GM12878 (cell line): ENCODE measurements around the gene CCDC78. TPM values are rescaled to one million over a fixed set of nuclear protein-coding genes. Genes with fewer than 3 reads are reported as not detected.

Source experiments
- ATAC-seq: fragments of 200-7000 bp; cut with Tn5 transposase; 3 replicates; pipeline ENCODE4 v1.9.1; 2020; ENCODE audit warnings: mild to moderate bottlenecking, moderate library complexity
- BruUV-seq: library from RNA; stranded (reverse); fragments of 400-500 nt; replicated peaks from 2 replicates; lab custom pipeline; 2021; lab: Mats Ljungman, UMichigan
- CTCF ChIA-PET: fragments of 300-600 bp; sonication (Branson Sonifier 250); formaldehyde crosslinking; extraction: SDS; loops from one replicate; lab custom pipeline; 2021; ENCODE audit warnings: inconsistent platforms; lab: Yijun Ruan, JAX
- POLR2A ChIA-PET: fragments of 350-600 bp; formaldehyde crosslinking; extraction: SDS; loops from one replicate; lab custom pipeline; 2021; ENCODE audit warnings: inconsistent platforms; lab: Charles Lee
- RAD21 ChIA-PET: fragments of 300-600 bp; sonication (Branson Sonifier 250); formaldehyde crosslinking; loops from one replicate; lab custom pipeline; 2023; ENCODE audit warnings: antibody characterized with exemption; ENCODE audit not compliant: unreplicated experiment; lab: Charles Lee
- SMC1A ChIA-PET: fragments of 300-600 bp; sonication (Branson Sonifier 250); formaldehyde crosslinking; loops from one replicate; lab custom pipeline; 2023; ENCODE audit not compliant: unreplicated experiment, uncharacterized antibody; lab: Charles Lee
- DNase-seq: peaks from one replicate; pipeline ENCODE4 v3.0.0-alpha.2; 2011; ENCODE audit warnings: low read depth, low spot score
- FAIRE-seq: peaks from 3 replicates; lab custom pipeline; 2011; peaks lifted over from hg19 to GRCh38; lab: Jason Lieb, UNC
- H2AFZ ChIP-seq: 2 replicates; pipeline ENCODE4 v1.6.0; 2011; ENCODE audit warnings: low read depth, low read length, control low read depth; ENCODE audit not compliant: control insufficient read depth
- H3K27ac ChIP-seq: 2 replicates; pipeline ENCODE4 v1.5.1; 2011; ENCODE audit warnings: control low read depth; ENCODE audit not compliant: control insufficient read depth, insufficient read depth
- H3K27me3 ChIP-seq, 2 experiments: replicated peaks in 1 of 2; 2 replicates each; pipeline versions ENCODE4 v1.6.0 to v1.6.1; 2011; ENCODE audit warnings: low read length in 1 of 2; ENCODE audit not compliant: control insufficient read depth in 2 of 2, insufficient read depth in 2 of 2
- H3K36me3 ChIP-seq, 2 experiments: 2 replicates each; pipeline ENCODE4 v1.5.1; 2011; ENCODE audit warnings: low read length in 1 of 2; ENCODE audit not compliant: control insufficient read depth in 2 of 2, insufficient read depth in 2 of 2
- H3K4me1 ChIP-seq: 2 replicates; pipeline ENCODE4 v1.6.1; 2011; ENCODE audit warnings: mild to moderate bottlenecking, low read length, moderate library complexity, mixed read lengths; ENCODE audit not compliant: control insufficient read depth, insufficient read depth
- H3K4me2 ChIP-seq: 2 replicates; pipeline ENCODE4 v1.6.0; 2011; ENCODE audit warnings: control low read depth; ENCODE audit not compliant: control insufficient read depth, insufficient read depth
- H3K4me3 ChIP-seq: fragments of 200-600 bp; sonication (generic); 2 replicates; pipeline ENCODE4 v1.5.1; 2016
- H3K79me2 ChIP-seq: 2 replicates; pipeline ENCODE4 v1.6.0; 2011; ENCODE audit warnings: low read length; ENCODE audit not compliant: control insufficient read depth, insufficient read depth
- H3K9ac ChIP-seq: 2 replicates; pipeline ENCODE4 v1.8.0; 2011; ENCODE audit warnings: low read length, control low read depth, mixed read lengths; ENCODE audit not compliant: control insufficient read depth, insufficient read depth
- H3K9me3 ChIP-seq: replicated peaks from 3 replicates; pipeline ENCODE4 v1.5.1; 2011; ENCODE audit warnings: mild to moderate bottlenecking, low read length; ENCODE audit not compliant: control insufficient read depth, insufficient read depth
- H4K20me1 ChIP-seq: 2 replicates; pipeline ENCODE4 v1.6.0; 2011; ENCODE audit not compliant: control insufficient read depth, insufficient read depth
- CBFB ChIP-seq: IDR thresholded peaks from 2 replicates; pipeline ENCODE4 v1.6.1; 2016; ENCODE audit warnings: antibody characterized with exemption, low read depth
- CHD2 ChIP-seq: IDR thresholded peaks from 2 replicates; pipeline ENCODE4 v1.6.1; 2011; ENCODE audit warnings: low read depth, low read length, improper control_type of control experiment, borderline replicate concordance
- EED ChIP-seq: sonication (generic); IDR thresholded peaks from 2 replicates; pipeline ENCODE4 v1.6.1; 2016; ENCODE audit warnings: antibody characterized with exemption, low read depth
- EZH2 ChIP-seq: IDR thresholded peaks from 2 replicates; pipeline ENCODE4 v1.6.1; 2012; ENCODE audit warnings: low read depth, mild to moderate bottlenecking, control low read depth, inconsistent platforms, low read length, borderline replicate concordance; ENCODE audit not compliant: control insufficient read depth
- GATAD2B ChIP-seq: fragments of 450-650 bp; conservative IDR thresholded peaks from 2 replicates; pipeline ENCODE4 v1.6.1; 2017; ENCODE audit warnings: low read depth, mild to moderate bottlenecking, moderate library complexity
- IKZF1 ChIP-seq: fragments of 450-650 bp; conservative IDR thresholded peaks from 2 replicates; pipeline ENCODE4 v1.6.1; 2017; ENCODE audit warnings: antibody characterized with exemption, mild to moderate bottlenecking
- RELA ChIP-seq: fragments of 450-650 bp; IDR thresholded peaks from 2 replicates; pipeline ENCODE4 v1.8.0; 2014; ENCODE audit warnings: borderline replicate concordance; ENCODE audit not compliant: partially characterized antibody
- TAF1 ChIP-seq: IDR thresholded peaks from 2 replicates; pipeline ENCODE4 v1.6.1; 2011; ENCODE audit warnings: mild to moderate bottlenecking, low read depth, low read length, borderline replicate concordance
- TBL1XR1 ChIP-seq: IDR thresholded peaks from 2 replicates; pipeline ENCODE4 v1.6.1; 2012; ENCODE audit warnings: low read depth, low read length, improper control_type of control experiment
- ZSCAN29 ChIP-seq: fragments of 450-650 bp; IDR thresholded peaks from 2 replicates; pipeline ENCODE4 v1.6.1; 2017; ENCODE audit warnings: mild to moderate bottlenecking, moderate library complexity
- WGBS: methylation state at CpG from one replicate; pipeline ENCODE4 v1.1.6; 2016; ENCODE audit warnings: low lambda C conversion rate; ENCODE audit not compliant: insufficient replicate concordance, insufficient coverage; ENCODE audit errors: missing lambda C conversion rate; 5-methylcytosine and 5-hydroxymethylcytosine counted together
- in situ Hi-C: fragments of 300-500 bp; cut with MboI; formaldehyde crosslinking; loops from 9 replicates; pipeline ENCODE4 v1.14.3; 2018; ENCODE audit warnings: mixed read lengths
- intact Hi-C: fragments of 100-400 bp; cut with micrococcal nuclease; formaldehyde crosslinking; loops from one replicate; pipeline ENCODE4 v1.14.2; 2022; ENCODE audit not compliant: unreplicated experiment
- polyA plus RNA-seq, 11 experiments: library from polyadenylated mRNA; depleted of rRNA in 4 of 11; unstranded in 6 of 11; stranded (reverse) in 5 of 11; fragments of >200 nt; fragmentation: Nextera tagmentation in 4 of 11; fragmentation: Illumina TruSeq in 1 of 11; extraction: Ambion mirVana in 4 of 11; extraction: Trizol in 1 of 11; gene quantifications; 1 replicate in 1 of 11; 2 replicates in 10 of 11; pipeline versions ENCODE4 v1.2.1 to v1.2.3, GENCODE V29; 2011 to 2016; ENCODE audit warnings: inconsistent platforms in 2 of 11, missing spikeins in 2 of 11, low read depth in 1 of 11
- total RNA-seq, 4 experiments: library from RNA; depleted of rRNA in 3 of 4; stranded (reverse); fragments of >200 nt in 3 of 4; fragmentation: Illumina TruSeq in 1 of 4; extraction: Trizol in 1 of 4; gene quantifications; 2 replicates each; pipeline versions ENCODE4 v1.2.1 to v1.2.3, GENCODE V29; 2013 to 2021
- TF ChIP-seq, protein P1 (sequence below): IDR thresholded peaks from 2 replicates; pipeline ENCODE4 v1.6.1; 2012; ENCODE audit warnings: low read depth, low read length, improper control_type of control experiment
- TF ChIP-seq, protein P2 (sequence below): fragments of 450-650 bp; IDR thresholded peaks from 2 replicates; pipeline ENCODE4 v1.6.1; 2016; ENCODE audit warnings: mild to moderate bottlenecking
- TF ChIP-seq, protein P3 (sequence below): fragments of 150-350 bp; IDR thresholded peaks from 2 replicates; pipeline ENCODE4 v1.6.1; 2016; ENCODE audit warnings: low read depth, low read length

The CCDC78 gene
- total and polyA plus RNA-seq, 10 of the 15 experiments (the other 5 are each of a cell fraction or from before 2014, with no cell fraction given), result 0.10 to 26.2 (median 5.4) TPM

DNA sequence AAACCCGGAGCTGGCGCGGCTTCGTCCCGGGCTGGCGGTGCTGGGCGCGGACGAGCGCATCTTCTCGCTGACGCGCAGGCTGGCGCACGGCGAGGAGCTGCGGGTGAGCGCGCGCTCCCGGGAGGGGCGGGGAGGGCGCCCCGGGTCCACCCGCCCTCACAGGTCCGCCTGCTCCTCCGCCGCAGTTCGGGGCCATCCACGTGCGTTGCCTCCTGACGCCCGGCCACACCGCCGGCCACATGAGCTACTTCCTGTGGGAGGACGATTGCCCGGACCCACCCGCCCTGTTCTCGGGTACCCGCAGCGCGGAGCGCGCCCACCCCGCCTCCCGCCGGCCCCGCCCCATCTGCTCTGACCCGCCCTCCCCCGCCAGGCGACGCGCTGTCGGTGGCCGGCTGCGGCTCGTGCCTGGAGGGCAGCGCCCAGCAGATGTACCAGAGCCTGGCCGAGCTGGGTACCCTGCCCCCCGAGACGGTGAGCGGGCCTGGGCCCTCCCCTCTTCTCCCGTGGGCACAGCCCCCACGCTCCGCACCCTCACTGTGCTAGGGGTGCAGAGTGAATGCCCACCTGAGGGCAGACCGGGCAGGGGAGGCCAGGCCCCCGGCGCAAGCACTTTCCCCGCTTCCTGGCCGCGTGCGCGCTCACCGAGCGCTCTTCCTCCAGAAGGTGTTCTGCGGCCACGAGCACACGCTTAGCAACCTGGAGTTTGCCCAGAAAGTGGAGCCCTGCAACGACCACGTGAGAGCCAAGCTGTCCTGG is 2.1 kb upstream of the CCDC78 start (continued):
- no peak for TF ChIP-seq CHD2
- TF ChIP-seq, protein P1, sequence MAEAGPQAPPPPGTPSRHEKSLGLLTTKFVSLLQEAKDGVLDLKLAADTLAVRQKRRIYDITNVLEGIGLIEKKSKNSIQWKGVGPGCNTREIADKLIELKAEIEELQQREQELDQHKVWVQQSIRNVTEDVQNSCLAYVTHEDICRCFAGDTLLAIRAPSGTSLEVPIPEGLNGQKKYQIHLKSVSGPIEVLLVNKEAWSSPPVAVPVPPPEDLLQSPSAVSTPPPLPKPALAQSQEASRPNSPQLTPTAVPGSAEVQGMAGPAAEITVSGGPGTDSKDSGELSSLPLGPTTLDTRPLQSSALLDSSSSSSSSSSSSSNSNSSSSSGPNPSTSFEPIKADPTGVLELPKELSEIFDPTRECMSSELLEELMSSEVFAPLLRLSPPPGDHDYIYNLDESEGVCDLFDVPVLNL, result no peak

DNA sequence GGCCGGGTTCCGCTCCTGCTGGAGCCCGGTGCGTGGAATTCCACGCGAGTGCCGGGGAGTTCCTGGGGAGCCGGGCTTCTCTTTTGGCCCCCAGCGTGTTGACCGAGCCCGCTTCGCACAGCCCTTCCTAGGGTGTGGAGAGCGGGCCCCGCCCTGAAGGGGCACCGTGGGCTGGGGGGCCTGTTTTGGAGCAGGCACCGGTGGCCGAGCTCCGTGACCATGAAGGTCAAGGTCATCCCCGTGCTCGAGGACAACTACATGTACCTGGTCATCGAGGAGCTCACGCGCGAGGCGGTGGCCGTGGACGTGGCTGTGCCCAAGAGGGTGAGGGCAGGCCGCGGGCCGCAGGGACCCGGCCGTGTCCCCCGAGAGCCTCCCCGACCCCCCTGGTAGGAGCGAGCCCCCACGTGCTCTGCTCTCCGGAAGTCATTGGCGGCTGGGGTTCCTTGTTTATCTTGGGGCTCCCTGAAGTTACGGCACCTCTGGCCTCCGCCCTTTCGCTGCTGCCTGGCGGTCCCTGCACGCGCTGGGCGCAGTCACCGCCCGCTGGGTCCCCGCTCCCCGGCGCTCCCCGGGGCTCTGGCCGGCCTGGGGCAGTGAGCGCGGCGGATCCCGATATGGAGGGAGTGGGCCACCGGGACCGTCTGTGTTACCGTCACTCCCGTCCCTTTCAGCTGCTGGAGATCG is 1.2 kb upstream of the CCDC78 start:
- H3K4me2 ChIP-seq, result peak overlapping the region; percentile 100
- H3K79me2 ChIP-seq, result no peaks in the 10 kb centered on the region; the same call in 1 of the 2 replicates
- intact Hi-C loops (no loop called here), in situ Hi-C loops (no loop called here)
- H3K4me3 ChIP-seq, result peak overlapping the region; percentile 87
- peak overlapping the region; percentile 73 for H3K9ac ChIP-seq
- ATAC-seq (peak; percentile 33), DNase-seq (no peak), FAIRE-seq (peak; percentile 18)
- ChIA-PET POLR2A (interaction anchor here (1.1 to 6.3 kb wide), 4 partner anchors 8 to 91 kb away, joined by 3 to 60 read pairs (median 7); partner anchors contain the start of gene CIAO3), RAD21 (interaction anchor here (0.7 to 1.2 kb wide), 4 partner anchors 7 to 996 kb away, joined by 3 to 8 read pairs (median 4); partner anchors contain the start of genes CHTF18 and RPUSD1), SMC1A (no interaction called here), CTCF (no interaction called here)
- 1% methylated on average over 56 of the region's 61 CpGs for WGBS
- H3K27me3 ChIP-seq, result no peaks in the 10 kb centered on the region
- H4K20me1 ChIP-seq, result no peaks in the 10 kb centered on the region
- peaks cover 0 to 2% of the 10 kb centered on the region in 2 experiments; a peak in 3 of 4 replicates for H3K36me3 ChIP-seq
- H3K4me1 ChIP-seq, result peaks cover 13% of the 10 kb centered on the region
- TSS peak; percentile 68 for BruUV-seq
- peak overlapping the region; percentile 37 for H2AFZ ChIP-seq
- peak overlapping the region; percentile 74 for H3K27ac ChIP-seq
- no peaks in the 10 kb centered on the region for H3K9me3 ChIP-seq
- TF ChIP-seq, protein P2, sequence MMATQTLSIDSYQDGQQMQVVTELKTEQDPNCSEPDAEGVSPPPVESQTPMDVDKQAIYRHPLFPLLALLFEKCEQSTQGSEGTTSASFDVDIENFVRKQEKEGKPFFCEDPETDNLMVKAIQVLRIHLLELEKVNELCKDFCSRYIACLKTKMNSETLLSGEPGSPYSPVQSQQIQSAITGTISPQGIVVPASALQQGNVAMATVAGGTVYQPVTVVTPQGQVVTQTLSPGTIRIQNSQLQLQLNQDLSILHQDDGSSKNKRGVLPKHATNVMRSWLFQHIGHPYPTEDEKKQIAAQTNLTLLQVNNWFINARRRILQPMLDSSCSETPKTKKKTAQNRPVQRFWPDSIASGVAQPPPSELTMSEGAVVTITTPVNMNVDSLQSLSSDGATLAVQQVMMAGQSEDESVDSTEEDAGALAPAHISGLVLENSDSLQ, result peak; percentile 6; the same call in 1 of the 2 replicates
- no peak for TF ChIP-seq TBL1XR1
- TF ChIP-seq IKZF1, result peak; percentile 28
- TF ChIP-seq, protein P1, result no peak
- TF ChIP-seq GATAD2B, result no peak; the same call in 1 of the 2 replicates
- no peak for TF ChIP-seq CBFB
- TF ChIP-seq, protein P3, sequence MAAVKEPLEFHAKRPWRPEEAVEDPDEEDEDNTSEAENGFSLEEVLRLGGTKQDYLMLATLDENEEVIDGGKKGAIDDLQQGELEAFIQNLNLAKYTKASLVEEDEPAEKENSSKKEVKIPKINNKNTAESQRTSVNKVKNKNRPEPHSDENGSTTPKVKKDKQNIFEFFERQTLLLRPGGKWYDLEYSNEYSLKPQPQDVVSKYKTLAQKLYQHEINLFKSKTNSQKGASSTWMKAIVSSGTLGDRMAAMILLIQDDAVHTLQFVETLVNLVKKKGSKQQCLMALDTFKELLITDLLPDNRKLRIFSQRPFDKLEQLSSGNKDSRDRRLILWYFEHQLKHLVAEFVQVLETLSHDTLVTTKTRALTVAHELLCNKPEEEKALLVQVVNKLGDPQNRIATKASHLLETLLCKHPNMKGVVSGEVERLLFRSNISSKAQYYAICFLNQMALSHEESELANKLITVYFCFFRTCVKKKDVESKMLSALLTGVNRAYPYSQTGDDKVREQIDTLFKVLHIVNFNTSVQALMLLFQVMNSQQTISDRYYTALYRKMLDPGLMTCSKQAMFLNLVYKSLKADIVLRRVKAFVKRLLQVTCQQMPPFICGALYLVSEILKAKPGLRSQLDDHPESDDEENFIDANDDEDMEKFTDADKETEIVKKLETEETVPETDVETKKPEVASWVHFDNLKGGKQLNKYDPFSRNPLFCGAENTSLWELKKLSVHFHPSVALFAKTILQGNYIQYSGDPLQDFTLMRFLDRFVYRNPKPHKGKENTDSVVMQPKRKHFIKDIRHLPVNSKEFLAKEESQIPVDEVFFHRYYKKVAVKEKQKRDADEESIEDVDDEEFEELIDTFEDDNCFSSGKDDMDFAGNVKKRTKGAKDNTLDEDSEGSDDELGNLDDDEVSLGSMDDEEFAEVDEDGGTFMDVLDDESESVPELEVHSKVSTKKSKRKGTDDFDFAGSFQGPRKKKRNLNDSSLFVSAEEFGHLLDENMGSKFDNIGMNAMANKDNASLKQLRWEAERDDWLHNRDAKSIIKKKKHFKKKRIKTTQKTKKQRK, result no peak
- TF ChIP-seq TAF1, result no peak
- no peak for TF ChIP-seq EZH2
- TF ChIP-seq EED, result no peak
- no peak for TF ChIP-seq RELA
- TF ChIP-seq ZSCAN29, result no peak
